ENCODE measurements around the gene B9D1.

B9D1 gene

DNA sequence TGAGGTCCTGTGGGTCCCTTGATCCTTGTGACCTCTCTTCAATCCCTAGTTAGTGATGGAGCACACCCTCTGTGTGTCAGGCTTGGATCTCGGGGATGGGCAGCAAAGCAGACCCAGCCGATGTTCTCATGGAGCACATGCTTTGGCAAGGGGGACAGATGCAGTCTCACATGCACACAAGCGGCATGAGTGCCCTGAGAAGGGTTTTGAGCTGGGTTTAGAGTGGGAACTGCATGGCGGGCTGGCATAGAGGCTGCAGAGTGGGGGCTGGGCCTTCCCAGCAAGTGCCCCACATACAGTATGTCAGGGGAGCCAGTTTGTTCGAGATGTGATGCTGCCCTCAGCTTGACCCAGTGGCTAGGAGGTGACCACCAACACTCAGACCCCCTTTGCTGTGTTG lies 41.6 kb downstream of the B9D1 start:
- DNase-seq (ENCODE audit: low spot score), result no peak

DNA sequence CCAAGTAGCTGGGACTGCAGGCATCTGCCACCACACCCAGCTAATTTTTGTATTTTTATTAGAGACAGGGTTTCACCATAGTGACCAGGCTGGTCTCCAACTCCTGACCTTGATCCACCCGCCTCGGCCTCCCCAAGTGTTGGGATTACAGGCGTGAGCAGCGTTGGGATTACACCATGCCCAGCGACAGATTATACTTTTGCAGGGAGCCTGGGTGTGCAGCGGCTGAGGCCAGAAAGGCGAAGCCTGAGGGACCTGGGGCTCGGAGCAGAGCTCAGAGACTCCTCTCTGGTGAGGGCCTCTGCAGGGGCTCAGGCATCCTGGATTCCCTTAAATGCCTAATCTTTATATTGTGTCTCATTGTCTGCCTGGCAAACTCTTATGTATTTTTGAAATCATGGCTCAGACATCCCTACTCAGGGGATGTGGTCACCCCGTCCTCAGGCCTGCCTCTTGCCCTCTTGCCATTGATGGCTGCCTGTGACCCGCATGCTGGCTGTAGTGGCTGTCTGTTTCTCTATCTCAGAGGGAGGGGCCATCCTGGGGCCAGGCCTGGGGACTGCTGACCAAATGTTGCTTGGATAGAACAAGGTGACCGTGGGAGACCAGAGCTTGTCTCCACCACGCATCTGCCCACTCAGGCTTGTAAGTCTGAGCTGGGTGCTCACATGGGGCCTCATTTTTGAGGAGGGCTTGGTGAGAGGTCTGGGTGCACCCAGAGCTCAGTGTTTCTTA lies 42.6 kb downstream of the B9D1 start:
- no peak for DNase-seq (ENCODE audit: low spot score)

DNA sequence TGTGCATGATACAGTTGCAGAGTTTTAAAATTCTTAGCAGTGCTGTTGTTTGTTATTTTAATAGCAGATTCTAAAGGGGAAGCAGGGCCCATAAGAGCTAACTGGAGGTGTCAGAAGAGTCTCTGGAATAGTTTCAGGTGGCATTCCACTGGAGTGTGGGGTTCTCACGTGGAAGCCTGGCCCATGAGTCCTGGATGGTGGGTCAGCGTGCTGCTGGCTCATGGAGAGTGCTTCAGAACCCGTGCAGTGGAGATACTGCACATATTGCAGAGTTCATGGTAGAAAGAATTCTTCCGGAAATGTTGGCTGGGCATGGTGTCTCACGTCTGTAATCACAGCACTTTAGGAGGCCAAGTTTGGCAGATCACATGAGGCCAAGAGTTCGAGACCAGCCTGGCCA lies 43.9 kb downstream of the B9D1 start:
- no peak for DNase-seq (ENCODE audit: low spot score)

DNA sequence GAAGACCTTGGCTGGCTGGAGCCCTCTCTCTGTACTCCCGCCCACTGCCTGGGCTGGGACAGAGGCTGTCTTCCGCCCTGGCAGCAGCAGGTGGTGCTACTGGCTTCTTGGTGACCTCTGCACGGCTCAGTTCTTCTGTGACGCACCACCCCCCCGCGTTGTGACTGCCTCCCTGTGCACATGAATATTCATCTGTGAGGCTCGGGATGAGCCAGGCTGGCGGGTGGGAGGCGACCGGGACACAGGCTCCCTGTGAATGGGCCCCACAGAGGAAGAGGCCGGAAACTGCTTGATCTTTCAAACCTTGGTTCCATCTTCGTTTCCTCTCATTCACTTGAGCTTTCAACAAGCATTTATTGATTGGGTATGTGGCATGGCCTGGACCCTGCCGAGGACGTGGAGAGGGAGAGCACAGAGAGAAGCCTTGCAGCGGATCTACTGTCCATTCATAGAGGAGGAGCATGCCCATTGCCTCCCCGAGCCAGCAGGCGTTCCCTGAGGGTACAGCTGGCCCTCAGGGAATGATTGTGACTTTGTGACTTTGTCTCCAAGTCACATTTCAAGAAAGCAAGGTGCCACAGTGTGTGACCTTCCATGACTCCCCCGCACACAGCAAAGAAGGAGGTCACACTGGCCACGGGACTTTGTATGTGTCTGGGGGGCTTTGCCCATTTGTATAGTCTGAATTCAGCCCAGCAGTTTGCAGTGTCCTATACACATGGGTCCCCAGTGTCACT lies 45.0 kb downstream of the B9D1 start:
- no peak for DNase-seq (ENCODE audit: low spot score)

DNA sequence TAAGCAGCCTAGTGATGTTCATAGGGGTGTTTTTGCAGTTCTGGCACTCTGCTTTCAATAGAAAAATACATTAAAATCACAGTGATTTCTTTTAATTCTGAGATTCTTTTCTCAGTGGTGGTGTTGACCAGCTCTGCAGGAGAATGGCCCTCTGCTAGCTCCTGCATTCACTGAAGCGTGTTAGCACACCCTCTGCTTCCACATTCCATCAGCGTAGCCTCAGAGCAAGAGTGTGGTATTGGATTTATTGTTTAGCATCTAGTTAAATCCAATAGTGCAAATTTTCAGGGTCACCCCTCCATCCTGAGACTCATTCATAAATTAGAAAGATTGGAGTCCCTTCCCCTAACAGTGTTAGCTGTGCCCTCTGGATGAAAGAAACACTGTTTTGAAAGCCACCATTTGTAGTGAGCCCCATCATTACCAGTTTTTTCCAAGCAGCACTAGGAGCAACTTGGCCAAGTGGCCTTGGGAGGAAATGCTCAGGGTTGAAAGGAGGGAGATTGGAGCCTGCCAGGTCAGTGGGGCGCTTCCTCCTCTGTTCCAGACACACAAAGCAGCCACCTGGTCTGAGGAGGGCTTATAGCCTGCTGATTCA lies 45.7 kb downstream of the B9D1 start:
- no peak for DNase-seq (ENCODE audit: low spot score)

DNA sequence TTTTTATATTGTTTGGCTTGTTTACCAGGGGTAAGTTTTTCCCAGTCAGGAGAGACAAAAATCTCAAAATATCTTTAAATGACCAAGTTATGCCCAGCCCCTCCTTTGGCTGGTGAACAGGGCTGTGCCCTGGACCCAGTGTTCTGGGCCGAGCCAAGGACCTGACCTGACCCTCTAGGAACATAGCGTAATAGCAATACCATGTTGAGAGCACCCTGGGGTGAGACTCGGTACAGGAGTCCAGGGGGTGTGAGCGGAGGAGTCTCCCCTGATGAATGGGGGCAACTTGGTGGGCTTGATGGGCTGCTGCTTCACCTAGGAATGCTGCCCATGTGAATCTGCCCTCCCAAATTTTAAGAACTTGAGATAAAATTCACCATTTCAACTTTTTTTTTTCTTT lies 47.4 kb downstream of the B9D1 start:
- no peak for DNase-seq (ENCODE audit: low spot score)

DNA sequence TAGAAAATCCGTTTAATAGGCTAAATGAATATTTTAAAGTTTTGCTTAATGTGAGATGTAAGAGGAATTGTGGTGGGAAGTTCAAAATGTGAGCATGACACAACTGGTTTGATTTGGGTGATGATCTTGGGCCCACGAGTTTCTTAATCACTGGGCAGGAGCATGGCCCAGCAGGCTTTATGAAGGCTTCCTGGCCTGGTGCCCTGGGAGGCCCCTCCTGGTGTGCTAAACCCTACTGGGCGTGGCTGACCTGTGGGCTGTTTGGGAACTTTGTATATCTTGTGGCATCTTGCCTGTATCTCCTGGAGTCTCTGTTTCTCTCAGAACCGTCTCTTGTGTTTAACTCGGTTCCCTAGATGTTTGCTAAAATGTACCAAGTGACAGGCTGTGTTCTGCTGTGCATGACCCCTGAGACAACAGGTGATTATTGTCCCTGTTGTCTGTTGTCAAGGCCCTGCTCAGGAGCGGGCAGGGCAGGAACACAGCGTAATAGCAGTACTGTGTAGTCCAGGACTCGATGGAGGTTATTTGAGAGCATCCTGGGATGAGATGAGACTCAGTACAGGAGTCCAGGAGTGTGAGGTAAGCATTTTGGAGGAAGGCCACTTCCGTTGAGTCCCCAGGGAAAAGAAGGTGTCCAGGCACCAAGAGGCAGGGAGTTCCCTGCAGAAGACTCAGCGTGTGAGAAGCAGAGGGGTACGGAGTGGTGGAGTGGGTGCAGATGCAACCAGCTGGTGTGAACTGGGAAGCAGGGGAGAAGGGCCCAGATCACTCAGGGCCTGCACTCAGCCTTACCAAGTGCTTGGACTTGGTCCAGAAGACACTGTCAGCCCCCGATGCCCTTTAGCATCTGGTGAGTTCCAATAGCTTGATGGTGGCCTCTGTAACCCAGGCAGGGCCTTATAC lies 48.5 kb downstream of the B9D1 start:
- DNase-seq (ENCODE audit: low spot score), result no peak

DNA sequence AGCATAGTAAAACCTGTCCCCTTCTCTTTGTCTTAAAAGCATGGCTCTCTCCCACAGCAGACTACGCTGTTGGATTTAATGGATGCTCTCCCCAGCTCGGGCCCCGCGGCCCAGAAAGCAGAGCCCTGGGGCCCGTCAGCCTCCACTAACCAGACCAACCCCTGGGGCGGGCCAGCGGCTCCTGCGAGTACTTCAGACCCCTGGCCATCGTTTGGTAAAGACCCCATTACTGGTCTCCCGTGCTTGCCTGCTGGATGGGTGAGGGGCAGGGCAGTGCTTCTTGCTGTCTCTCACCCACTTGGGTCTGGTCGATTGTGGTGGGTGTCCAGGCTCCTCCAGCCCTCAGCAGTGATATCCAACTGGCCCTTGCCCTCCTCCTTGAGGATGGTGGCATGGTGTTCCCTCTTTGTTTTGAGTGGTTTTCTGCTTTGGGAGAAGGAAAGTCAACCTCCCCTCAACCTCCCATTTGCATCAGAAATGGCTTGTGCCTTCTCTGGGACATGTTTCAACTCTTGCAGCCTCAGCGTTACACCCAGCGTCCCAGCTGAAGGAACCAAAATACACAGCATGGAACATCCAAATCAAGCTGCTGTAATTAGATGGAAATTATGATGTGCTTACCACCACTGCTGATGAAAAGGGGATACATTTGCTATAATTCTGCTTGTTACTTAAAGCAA lies 49.3 kb downstream of the B9D1 start:
- no peak for DNase-seq (ENCODE audit: low spot score)

DNA sequence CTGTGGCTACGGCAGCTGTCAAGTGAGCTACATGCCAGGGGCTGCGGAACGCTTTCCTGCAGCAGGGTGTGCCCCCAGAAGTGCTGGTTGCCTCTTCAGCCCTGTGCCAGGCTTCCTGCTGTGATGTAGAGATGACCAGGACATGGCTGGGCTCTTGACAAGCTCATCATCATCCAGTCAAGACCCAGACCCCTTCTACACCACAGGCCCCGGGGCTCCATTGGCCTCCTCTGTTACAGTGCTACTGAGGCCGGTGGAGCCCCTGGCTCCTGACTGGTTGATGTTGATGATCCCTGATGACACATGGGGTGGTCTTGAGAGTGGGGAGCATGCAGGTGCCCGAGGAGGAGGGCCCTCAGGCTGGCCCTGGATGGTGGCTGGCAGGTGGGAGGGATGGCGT lies 50.1 kb downstream of the B9D1 start:
- no peak for DNase-seq (ENCODE audit: low spot score)

DNA sequence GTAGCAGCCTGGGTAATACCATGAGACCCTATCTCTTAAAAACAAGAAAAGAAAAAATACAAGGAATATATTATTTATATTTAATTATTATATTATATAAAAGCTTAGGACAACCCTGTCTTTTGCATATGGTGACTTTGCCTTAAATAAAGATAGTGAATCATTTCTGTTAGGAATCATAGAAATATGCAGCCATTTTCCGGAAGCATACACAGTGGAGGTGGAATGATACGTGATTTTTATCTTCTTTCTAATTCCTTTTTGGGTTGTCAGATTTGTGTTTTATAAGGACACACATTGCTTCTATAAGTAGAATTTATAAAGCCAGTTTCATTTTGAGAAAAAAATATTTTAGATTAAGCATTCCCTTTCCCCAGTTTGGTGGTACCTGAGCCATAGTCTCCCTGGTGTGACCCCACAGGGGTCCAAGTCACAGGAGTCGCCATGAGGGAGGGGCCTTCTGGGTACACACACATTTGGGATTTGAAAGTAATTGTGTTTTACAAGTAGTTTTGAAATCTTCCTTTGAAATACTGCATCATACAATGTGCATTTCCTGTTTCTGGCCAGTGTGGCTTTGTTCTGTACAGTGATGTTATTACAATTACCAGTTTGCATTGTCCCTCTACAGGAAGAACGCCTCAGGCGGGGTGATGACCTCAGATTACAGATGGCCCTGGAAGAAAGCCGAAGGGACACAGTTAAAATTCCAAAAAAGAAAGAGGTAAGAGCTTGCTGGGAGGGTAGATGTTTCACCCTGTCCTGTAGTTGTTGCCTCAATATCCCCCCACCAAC lies 50.9 kb downstream of the B9D1 start:
- no peak for DNase-seq (ENCODE audit: low spot score)

DNA sequence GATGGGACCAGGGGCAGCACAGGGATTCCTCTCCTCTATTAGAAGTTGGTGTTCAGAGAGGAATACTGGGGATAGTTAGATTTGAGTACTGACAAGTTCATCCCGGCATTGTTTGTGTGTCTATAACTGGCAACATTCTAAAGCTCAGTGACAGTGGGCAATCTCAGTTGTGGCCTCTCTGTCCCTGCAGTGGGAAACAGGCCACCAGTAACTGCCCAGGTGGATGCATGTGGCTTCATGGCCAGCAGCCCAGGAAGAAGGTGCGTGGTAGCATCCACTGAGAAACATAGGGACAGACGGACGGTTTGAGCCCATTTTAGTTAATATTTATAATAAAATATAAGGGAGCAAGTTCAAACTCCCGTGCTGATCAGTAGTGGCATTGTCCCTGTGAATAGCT lies 51.5 kb downstream of the B9D1 start:
- no peak for DNase-seq (ENCODE audit: low spot score)

DNA sequence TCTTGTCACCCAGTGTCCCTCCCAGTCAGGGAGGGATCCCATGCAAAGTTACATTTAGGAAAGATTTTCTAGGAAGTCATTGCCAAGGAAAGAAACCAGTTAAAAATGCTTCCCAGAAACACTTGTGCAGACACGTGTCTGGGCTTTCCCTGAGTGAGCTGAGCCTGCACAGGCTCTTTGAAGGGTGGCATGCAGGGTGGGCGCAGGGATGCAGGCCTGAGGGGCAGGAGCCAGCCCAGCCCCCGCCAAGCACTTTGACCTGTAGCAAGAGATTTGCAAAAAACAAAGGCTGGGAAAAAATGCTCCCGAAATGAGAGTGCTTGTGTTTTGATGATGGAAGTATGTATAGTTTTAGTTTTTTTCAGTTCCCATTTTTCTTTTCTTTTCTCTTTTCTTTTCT lies 52.4 kb downstream of the B9D1 start:
- DNase-seq (ENCODE audit: low spot score), result no peak

DNA sequence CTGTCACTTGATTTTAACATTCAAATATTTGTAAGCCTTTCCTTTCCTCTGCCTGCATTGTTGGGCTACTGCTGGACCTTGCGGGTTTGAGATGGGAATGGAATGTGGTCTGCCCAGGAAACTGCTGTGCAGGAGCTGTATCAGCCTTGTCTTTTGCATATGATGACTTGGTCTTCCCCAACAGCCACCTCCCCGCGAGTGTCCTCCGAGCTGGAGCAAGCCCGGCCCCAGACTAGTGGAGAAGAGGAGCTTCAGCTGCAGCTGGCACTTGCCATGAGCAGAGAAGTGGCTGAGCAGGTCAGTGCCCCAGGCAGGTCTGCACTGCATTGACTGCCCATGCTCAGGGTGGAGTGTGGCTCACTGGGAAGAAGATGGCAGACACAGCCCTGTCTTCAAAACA lies 52.8 kb downstream of the B9D1 start:
- DNase-seq (ENCODE audit: low spot score), result no peak

DNA sequence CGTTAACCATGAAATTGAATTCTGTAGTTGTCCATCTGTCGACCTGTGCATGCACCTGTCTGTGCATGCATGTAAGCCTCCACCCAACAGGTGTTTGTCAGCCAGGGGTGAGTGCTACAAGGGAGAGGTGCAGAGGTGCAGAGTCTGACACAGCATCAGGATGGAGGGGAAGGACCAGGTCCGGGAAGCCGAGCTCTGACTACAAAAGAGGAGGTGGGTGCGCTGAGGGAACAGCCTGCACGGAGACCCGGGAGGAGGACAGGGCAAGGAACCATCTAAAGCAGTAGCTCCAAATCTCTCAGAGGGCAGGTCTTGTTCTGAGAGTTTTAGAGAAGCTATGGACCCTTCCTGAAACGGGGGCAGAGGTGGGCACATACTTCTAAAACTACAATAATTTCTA lies 54.1 kb downstream of the B9D1 start:
- no peak for DNase-seq (ENCODE audit: low spot score)

DNA sequence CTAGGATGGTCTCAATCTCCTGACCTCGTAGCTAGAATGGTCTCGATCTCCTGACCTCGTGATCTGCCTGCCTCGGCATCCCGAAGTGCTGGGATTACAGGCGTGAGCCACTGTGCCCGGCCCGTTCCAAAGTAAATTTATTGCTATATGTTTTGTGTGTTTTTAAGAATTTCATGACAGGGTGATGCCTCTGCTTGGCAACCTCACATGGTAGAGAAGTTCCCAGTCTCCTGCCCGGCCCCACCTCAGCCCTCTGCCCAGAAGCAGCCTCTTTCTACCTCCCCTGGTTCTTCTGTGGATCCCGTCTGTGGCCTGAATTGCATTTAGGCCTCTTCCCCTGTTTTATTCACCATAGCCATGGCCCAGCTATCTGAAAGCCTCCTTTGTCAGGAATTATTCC lies 55.0 kb downstream of the B9D1 start:
- DNase-seq (ENCODE audit: low spot score), result no peak

DNA sequence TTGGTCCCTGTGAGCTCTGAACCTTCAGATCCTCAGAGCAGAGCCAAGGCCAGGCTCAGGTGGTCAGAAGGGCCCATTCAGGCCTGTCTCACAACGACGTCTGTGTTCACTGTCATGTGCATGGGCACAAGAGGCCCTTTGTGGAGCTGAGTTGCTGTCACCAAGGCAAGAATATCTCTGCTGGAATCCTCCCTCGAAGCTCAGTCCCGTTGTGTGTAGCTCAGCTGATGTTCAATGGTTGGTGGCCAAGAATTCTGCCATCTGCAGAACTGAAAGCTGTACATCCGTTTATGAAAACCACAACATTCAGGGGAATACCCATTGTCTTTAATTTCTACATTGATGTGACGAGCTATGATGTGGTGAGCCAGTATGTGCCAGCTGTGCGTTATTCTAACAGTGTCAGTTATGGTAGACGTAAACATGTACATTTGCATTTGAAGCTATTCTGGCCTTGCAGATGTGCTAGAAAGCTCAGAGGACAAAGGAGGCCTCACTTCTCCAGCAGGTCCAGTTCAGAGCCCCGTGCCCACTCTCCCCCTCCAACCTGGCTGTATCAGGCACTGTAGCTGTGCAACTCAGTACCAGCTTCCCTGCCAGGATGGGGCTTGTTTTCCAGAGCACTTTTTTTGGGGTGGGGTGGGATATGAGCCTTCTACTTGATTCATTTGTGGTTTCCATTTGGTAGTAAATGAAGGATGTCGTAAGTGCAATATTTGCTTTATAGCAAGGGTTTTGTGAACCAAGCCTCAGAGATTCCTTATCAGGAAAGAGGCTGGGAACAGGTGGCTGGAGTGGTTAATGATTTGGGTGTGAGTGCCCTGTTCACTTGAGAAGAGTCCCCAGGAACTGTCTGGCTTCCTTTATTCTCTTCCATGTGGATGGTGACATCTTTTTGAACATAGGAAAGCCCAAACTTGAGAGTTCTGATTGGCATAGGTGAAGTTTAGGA lies 56.1 kb downstream of the B9D1 start:
- DNase-seq (ENCODE audit: low spot score), result no peak

DNA sequence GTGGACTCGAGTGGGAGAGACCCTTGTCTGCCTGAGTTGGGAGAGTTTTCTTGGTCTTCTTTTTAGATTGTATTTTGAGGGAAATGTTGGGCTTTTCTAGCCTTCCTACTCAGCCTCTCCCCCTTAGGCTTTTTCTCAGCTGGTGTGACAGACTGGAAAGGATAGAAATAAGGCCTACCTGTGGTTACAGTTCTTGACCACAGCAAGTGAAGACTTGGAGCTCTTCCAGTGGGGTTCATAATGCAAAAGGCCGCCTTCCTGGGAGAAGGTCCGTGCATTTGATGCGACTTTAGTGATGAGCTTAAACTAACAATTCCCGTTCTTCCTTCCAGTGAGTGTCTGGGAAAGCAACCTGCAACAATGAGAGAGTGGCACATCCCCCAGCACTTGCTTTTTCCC lies 56.8 kb downstream of the B9D1 start:
- DNase-seq (ENCODE audit: low spot score), result no peak

DNA sequence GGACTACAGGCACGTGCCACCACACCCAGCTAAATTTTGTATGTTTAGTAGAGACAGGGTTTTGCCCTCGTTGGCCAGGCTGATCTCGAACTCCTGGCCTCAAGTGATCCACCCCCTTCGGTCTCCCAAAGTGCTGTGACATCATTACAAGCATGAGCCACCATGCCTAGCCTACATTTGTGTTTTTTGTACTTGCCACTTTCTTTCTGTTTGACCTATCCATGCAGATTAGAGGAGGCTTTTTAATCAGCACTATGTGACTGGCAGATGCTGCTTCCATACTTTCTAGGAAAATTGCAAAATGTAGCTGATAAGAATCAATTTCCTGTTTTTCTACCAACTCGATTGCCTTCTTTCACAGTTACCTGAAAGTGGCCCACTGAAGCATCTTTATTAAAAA lies 57.3 kb downstream of the B9D1 start:
- DNase-seq (ENCODE audit: low spot score), result no peak

DNA sequence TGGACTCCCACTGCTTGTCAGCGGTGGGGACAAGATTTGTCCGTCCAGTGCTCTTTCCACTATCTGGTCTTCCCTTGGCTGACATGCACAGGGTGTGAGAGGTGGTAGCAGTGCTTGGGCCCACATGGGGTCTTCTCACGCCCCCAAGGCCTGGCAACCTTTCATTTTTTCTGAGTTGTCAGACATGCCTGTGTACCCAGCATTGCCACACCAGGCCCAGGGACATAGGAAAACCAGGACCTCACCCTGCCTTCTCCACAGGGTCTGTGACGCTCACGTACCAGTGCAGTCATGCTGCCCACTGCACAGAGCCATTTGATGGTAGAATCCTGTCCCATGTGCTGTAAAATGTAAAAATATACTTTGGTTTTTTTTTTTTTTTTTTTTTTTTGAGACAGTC lies 57.8 kb downstream of the B9D1 start:
- DNase-seq (ENCODE audit: low spot score), result no peak

DNA sequence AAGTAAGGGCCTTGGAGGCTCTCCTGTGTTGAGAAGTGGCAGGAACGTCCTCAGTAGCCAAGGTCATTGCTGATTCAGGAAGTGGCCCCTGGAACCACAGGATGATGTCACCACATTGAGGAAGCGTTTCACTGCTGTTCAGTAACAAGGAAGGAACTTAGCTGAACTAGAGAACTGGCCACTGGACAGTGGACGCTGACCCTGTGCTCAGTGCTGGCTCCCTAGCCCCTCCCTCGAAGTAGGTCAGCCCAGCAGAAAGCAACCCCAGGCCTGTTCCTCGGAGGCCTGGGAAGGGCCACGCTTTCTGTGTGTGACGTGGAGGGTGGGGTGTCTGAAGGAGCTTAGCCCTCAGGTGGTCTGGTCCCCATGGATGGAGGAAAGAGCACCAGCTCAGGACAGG lies 58.3 kb downstream of the B9D1 start:
- no peak for DNase-seq (ENCODE audit: low spot score)
